GM23248 (cell line): ENCODE measurements around the gene SYT1.

Source experiments
- EZH2 ChIP-seq: fragments of 200-600 bp; sonication (generic); IDR thresholded peaks from 2 replicates; pipeline ENCODE4 v1.6.1; 2018; ENCODE audit warnings: antibody characterized with exemption, mild to moderate bottlenecking; ENCODE audit not compliant: insufficient read depth, poor library complexity, severe bottlenecking
- EZH2phosphoT487 ChIP-seq: fragments of 200-600 bp; sonication (generic); IDR thresholded peaks from 2 replicates; pipeline ENCODE4 v1.6.1; 2018; ENCODE audit warnings: antibody characterized with exemption, moderate library complexity, mild to moderate bottlenecking, low read depth; ENCODE audit not compliant: insufficient read depth

GRCh38 chr12:79351251-79351650 is 486.7 kb downstream of the SYT1 start:
- TF ChIP-seq EZH2 = no peak
- TF ChIP-seq EZH2phosphoT487 = no peak
